SK-N-SH (cell line): ENCODE data around the gene KLF2. TPM values are rescaled to one million over a fixed set of nuclear protein-coding genes. Genes with fewer than 3 reads are reported as not detected.

ENCODE experiments used
- CTCF ChIA-PET: fragments of 300-600, 350-600 bp; formaldehyde crosslinking; extraction: SDS; loops from one replicate; lab custom pipeline; 2021; lab: Yijun Ruan, JAX
- POLR2A ChIA-PET: fragments of 350-600 bp; sonication (Branson Sonifier 250); formaldehyde crosslinking; extraction: SDS; loops from one replicate; lab custom pipeline; 2020; ENCODE audit warnings: antibody characterized with exemption, inconsistent platforms; lab: Yijun Ruan, JAX
- DNase-seq: peaks from one replicate; pipeline ENCODE4 v3.0.0; 2012
- H2AFZ ChIP-seq: fragments of 200-600 bp; sonication (generic); 2 replicates; pipeline ENCODE4 v1.8.1; 2016; ENCODE audit warnings: antibody characterized with exemption, mild to moderate bottlenecking, low read depth
- H3F3A ChIP-seq: fragments of 200-600 bp; sonication (generic); replicated peaks from 2 replicates; pipeline ENCODE3; 2016; ENCODE audit warnings: antibody characterized with exemption, mild to moderate bottlenecking; ENCODE audit not compliant: insufficient read depth
- H3K27ac ChIP-seq, 2 experiments: fragments of 200-500 bp in 1 of 2; fragments of 200-600 bp in 1 of 2; sonication (Bioruptor generic) in 1 of 2; sonication (generic), shearing (Covaris generic) in 1 of 2; 2 replicates each; pipeline versions ENCODE4 v1.5.1 to v1.6.1; 2014 to 2016; ENCODE audit warnings: low read depth in 2 of 2, inconsistent platforms in 1 of 2, low read length in 1 of 2, mild to moderate bottlenecking in 1 of 2, mixed read lengths in 1 of 2
- H3K27me3 ChIP-seq: fragments of 200-600 bp; sonication (generic), shearing (Covaris generic); 2 replicates; pipeline ENCODE4 v1.6.1; 2016; ENCODE audit warnings: mixed run types; ENCODE audit not compliant: insufficient read depth
- H3K36me3 ChIP-seq, 2 experiments: fragments of 200-500 bp in 1 of 2; fragments of 200-600 bp in 1 of 2; sonication (Bioruptor generic) in 1 of 2; sonication (generic) in 1 of 2; replicated peaks in 1 of 2; 2 replicates each; pipeline versions ENCODE3 to v1.5.1; 2014 to 2016; ENCODE audit warnings: low read length in 1 of 2, mild to moderate bottlenecking in 1 of 2; ENCODE audit not compliant: insufficient read depth in 2 of 2, control insufficient read depth in 1 of 2
- H3K4me1 ChIP-seq, 2 experiments: fragments of 200-500 bp in 1 of 2; fragments of 200-600 bp in 1 of 2; sonication (Bioruptor generic) in 1 of 2; sonication (generic), shearing (Covaris generic) in 1 of 2; 2 replicates each; pipeline versions ENCODE4 v1.5.1 to v1.6.1; 2014 to 2016; ENCODE audit warnings: low read depth in 1 of 2, low read length in 1 of 2, mixed run types in 1 of 2; ENCODE audit not compliant: insufficient read depth in 2 of 2, control insufficient read depth in 1 of 2
- H3K4me2 ChIP-seq: fragments of 200-600 bp; sonication (generic), shearing (Covaris generic); 2 replicates; pipeline ENCODE4 v1.6.1; 2017; ENCODE audit warnings: mixed run types
- H3K4me3 ChIP-seq, 2 experiments: fragments of 200-500 bp in 1 of 2; fragments of 200-600 bp in 1 of 2; sonication (Bioruptor generic) in 1 of 2; sonication (generic), shearing (Covaris generic) in 1 of 2; 2 replicates each; pipeline versions ENCODE4 v1.5.1 to v1.8.1; 2014 to 2016; ENCODE audit warnings: low read depth in 2 of 2, inconsistent platforms in 1 of 2, low read length in 1 of 2, mild to moderate bottlenecking in 1 of 2, mixed read lengths in 1 of 2, moderate library complexity in 1 of 2
- H3K79me2 ChIP-seq: fragments of 200-600 bp; sonication (generic); 2 replicates; pipeline ENCODE4 v1.8.1; 2017; ENCODE audit warnings: mild to moderate bottlenecking; ENCODE audit not compliant: insufficient read depth
- H3K9ac ChIP-seq: fragments of 200-600 bp; sonication (generic); 2 replicates; pipeline ENCODE4 v1.6.1; 2017; ENCODE audit warnings: mixed run types
- H3K9me2 ChIP-seq: fragments of 200-600 bp; sonication (generic); 2 replicates; pipeline ENCODE4 v1.6.1; 2017; ENCODE audit warnings: mixed run types
- H3K9me3 ChIP-seq: fragments of 200-600 bp; sonication (generic); 2 replicates; pipeline ENCODE4 v1.6.1; 2017; ENCODE audit warnings: mixed run types, mild to moderate bottlenecking, moderate library complexity
- H4K20me1 ChIP-seq: fragments of 200-600 bp; sonication (generic); 2 replicates; pipeline ENCODE4 v1.6.1; 2017; ENCODE audit warnings: mild to moderate bottlenecking, mixed run types; ENCODE audit not compliant: insufficient read depth
- CHD2 ChIP-seq: fragments of 150-350 bp; IDR thresholded peaks from 2 replicates; pipeline ENCODE4 v1.6.1; 2018; ENCODE audit warnings: low read length; ENCODE audit not compliant: partially characterized antibody
- ELF1 ChIP-seq: IDR thresholded peaks from 2 replicates; pipeline ENCODE4 v1.4.0; 2012
- EZH2phosphoT487 ChIP-seq: fragments of 200-600 bp; sonication (generic); IDR thresholded peaks from 2 replicates; pipeline ENCODE4 v1.6.1; 2017; ENCODE audit warnings: low read depth, mixed run types, mild to moderate bottlenecking, antibody characterized with exemption, moderate library complexity, borderline replicate concordance
- FOSL2 ChIP-seq: IDR thresholded peaks from 2 replicates; pipeline ENCODE4 v1.4.0; 2012; ENCODE audit warnings: low read depth, mild to moderate bottlenecking, moderate library complexity, borderline replicate concordance
- FOXJ3 ChIP-seq: sonication (generic); formaldehyde crosslinking; IDR thresholded peaks from 2 replicates; pipeline ENCODE4 v1.5.1; 2020; ENCODE audit warnings: mild to moderate bottlenecking, missing genetic modification reagents
- FOXM1 ChIP-seq: IDR thresholded peaks from 2 replicates; pipeline ENCODE4 v1.4.0; 2012; ENCODE audit warnings: low read depth, mild to moderate bottlenecking
- GATA2 ChIP-seq: sonication (generic); formaldehyde crosslinking; IDR thresholded peaks from 2 replicates; pipeline ENCODE4 v1.5.0; 2020; ENCODE audit warnings: mild to moderate bottlenecking, missing genetic modification reagents
- JUND ChIP-seq: IDR thresholded peaks from 2 replicates; pipeline ENCODE4 v1.4.0; 2012
- POLR2AphosphoS5 ChIP-seq: IDR thresholded peaks from 2 replicates; pipeline ENCODE4 v1.6.1; 2012; ENCODE audit warnings: low read depth, low read length
- RAD21 ChIP-seq: IDR thresholded peaks from 2 replicates; pipeline ENCODE4 v1.6.1; 2012; ENCODE audit warnings: mild to moderate bottlenecking, low read length
- SIN3A ChIP-seq: IDR thresholded peaks from 2 replicates; pipeline ENCODE4 v1.6.1; 2012; ENCODE audit warnings: low read depth, mild to moderate bottlenecking, low read length, moderate library complexity, borderline replicate concordance
- TAF1 ChIP-seq: IDR thresholded peaks from 2 replicates; pipeline ENCODE4 v1.6.1; 2012; ENCODE audit warnings: low read depth, mild to moderate bottlenecking, low read length, moderate library complexity, borderline replicate concordance
- TCF12 ChIP-seq: IDR thresholded peaks from 2 replicates; pipeline ENCODE4 v1.4.0; 2012
- TEAD4 ChIP-seq: IDR thresholded peaks from 2 replicates; pipeline ENCODE4 v1.4.0; 2012; ENCODE audit warnings: mild to moderate bottlenecking, borderline replicate concordance; ENCODE audit not compliant: insufficient read depth
- WGBS: methylation state at CpG from one replicate; pipeline ENCODE4 v1.1.6; 2017; ENCODE audit warnings: low lambda C conversion rate; 5-methylcytosine and 5-hydroxymethylcytosine counted together
- polyA plus RNA-seq, 3 experiments: library from polyadenylated mRNA; depleted of rRNA; stranded (reverse); fragments of >200 nt; gene quantifications; 2 replicates each; pipeline ENCODE4 v1.2.3, GENCODE V29; 2012
- TF ChIP-seq, protein P1 (sequence below): fragments of 150-350 bp; IDR thresholded peaks from 2 replicates; pipeline ENCODE4 v1.6.1; 2016; ENCODE audit warnings: mild to moderate bottlenecking, low read depth, low read length
- TF ChIP-seq, protein P2 (sequence below): fragments of 200-600 bp; sonication (generic); IDR thresholded peaks from 2 replicates; pipeline ENCODE4 v1.6.1; 2017; ENCODE audit warnings: antibody characterized with exemption, mild to moderate bottlenecking, moderate library complexity
- TF ChIP-seq, protein P3 (sequence below): fragments of 150-350 bp; IDR thresholded peaks from 2 replicates; pipeline ENCODE4 v1.6.1; 2017; ENCODE audit warnings: antibody characterized with exemption, low read length, low read depth, borderline replicate concordance
- TF ChIP-seq, protein P4 (sequence below): IDR thresholded peaks from 2 replicates; pipeline ENCODE4 v1.4.0; 2012; ENCODE audit warnings: low read depth
- TF ChIP-seq, protein P5 (sequence below): IDR thresholded peaks from 2 replicates; pipeline ENCODE4; 2012

Gene KLF2
- polyA plus RNA-seq, 1 of the 3 experiments (the other 2 are of a cell fraction) = 6.9 TPM

DNA sequence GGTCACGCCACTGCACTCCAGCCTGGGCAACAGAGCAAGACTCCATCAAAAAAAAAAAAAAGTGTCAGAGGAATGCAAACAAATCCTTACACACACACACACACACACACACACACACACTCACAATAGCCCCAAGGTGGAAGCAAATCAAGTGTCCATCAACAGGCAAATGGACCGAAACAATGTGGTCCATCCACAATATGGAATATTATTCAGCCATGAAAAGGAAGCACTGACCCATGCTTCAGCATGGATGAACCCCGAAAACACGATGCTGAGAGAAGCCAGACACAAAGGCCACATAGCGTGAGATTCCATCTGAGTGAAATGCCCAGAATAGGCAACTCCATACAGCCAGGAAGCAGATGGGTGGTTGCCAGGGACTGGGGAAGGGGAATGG lies 16.5 kb upstream of the KLF2 start (continued):
- TF ChIP-seq CHD2 = no peak

DNA sequence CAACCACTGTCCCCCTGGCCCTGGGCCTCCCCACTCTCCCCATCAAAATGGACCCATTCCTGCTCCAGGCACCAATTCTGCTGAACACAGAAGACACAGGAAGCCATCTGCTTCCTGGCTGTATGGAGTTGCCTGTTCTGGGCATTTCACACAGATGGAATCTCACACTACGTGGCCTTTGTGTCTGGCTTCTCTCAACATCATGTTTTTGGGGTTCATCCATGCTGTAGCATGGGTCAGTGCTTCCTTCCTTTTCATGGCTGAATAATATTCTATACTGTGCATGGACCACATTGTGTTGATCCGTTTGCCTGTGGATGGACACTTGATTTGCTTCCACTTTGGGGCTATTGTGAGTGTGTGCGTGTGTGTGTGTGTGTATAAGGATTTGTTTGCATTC lies 15.0 kb upstream of the KLF2 start:
- H3K27ac ChIP-seq = no peak overlapping the region
- H3K4me3 ChIP-seq = no peak overlapping the region
- H3K79me2 ChIP-seq = no peaks in the 10 kb centered on the region
- no peaks in the 10 kb centered on the region for H3F3A ChIP-seq
- no peaks in the 10 kb centered on the region for H3K4me1 ChIP-seq
- H3K9me2 ChIP-seq = no peaks in the 10 kb centered on the region
- TF ChIP-seq, protein P1, sequence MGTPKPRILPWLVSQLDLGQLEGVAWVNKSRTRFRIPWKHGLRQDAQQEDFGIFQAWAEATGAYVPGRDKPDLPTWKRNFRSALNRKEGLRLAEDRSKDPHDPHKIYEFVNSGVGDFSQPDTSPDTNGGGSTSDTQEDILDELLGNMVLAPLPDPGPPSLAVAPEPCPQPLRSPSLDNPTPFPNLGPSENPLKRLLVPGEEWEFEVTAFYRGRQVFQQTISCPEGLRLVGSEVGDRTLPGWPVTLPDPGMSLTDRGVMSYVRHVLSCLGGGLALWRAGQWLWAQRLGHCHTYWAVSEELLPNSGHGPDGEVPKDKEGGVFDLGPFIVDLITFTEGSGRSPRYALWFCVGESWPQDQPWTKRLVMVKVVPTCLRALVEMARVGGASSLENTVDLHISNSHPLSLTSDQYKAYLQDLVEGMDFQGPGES = no peak
- TF ChIP-seq POLR2AphosphoS5 (no peak), SIN3A (no peak), FOXJ3 (CRISPR knock-in tag) (no peak), RAD21 (no peak), JUND (no peak)
- TF ChIP-seq, protein P2, sequence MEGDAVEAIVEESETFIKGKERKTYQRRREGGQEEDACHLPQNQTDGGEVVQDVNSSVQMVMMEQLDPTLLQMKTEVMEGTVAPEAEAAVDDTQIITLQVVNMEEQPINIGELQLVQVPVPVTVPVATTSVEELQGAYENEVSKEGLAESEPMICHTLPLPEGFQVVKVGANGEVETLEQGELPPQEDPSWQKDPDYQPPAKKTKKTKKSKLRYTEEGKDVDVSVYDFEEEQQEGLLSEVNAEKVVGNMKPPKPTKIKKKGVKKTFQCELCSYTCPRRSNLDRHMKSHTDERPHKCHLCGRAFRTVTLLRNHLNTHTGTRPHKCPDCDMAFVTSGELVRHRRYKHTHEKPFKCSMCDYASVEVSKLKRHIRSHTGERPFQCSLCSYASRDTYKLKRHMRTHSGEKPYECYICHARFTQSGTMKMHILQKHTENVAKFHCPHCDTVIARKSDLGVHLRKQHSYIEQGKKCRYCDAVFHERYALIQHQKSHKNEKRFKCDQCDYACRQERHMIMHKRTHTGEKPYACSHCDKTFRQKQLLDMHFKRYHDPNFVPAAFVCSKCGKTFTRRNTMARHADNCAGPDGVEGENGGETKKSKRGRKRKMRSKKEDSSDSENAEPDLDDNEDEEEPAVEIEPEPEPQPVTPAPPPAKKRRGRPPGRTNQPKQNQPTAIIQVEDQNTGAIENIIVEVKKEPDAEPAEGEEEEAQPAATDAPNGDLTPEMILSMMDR = no peak
- peaks cover 33% of the 10 kb centered on the region; the same call in 1 of the 2 replicates for H3K27me3 ChIP-seq
- WGBS = 49% methylated on average over 3 of the region's 3 CpGs
- CTCF ChIA-PET = no interaction called here
- H2AFZ ChIP-seq = no peak overlapping the region
- no peak overlapping the region for H3K4me2 ChIP-seq
- no peaks in the 10 kb centered on the region for H3K36me3 ChIP-seq
- POLR2A ChIA-PET = no interaction called here
- no peak for DNase-seq
- H3K9ac ChIP-seq = no peak overlapping the region
- H3K9me3 ChIP-seq = no peaks in the 10 kb centered on the region
- no peaks in the 10 kb centered on the region for H4K20me1 ChIP-seq

DNA sequence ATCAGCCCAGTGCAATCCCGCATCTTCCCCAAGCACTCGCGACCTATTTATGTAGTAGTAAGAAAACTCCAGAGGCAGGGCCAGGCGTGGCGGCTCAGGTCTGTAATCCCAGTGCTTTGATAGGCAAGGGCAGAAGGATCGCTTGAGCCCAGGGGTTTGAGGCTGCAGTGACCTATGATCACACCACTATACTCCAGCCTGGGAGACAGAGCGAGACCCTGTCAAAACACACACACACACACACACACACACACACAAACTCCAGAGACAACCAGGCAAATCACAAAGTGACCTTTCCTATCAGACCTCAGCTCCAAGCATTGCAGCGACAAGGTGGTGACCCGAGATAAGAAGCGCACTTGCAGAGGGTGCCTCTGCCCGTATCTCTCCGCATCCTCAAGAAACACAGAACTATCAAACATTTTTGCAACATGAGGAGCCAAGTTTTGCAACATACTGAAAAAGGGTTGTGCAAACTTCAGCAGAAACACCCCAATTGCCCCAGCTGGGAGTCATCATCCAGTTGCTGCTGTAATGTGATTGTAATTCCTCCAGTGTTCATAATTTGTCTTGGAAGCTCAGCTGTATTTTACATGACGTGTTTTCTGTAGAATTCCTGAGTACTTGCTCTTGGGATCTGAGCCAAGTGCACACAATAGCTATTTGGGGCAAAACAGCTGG lies 8.7 kb upstream of the KLF2 start:
- CTCF ChIA-PET = interaction anchor here (1.2 kb wide), 1 partner anchor 45 kb away, joined by 3 read pairs; no protein-coding TSS in a partner anchor
- TF ChIP-seq FOXM1 (no peak), CHD2 (no peak), TEAD4 (peak; percentile 80), GATA2 (CRISPR knock-in tag) (no peak), POLR2AphosphoS5 (peak; percentile 66; the same call in 1 of the 2 replicates), FOXJ3 (CRISPR knock-in tag) (no peak), ELF1 (no peak), RAD21 (no peak), FOSL2 (peak; percentile 67), EZH2phosphoT487 (no peak), TAF1 (no peak), TCF12 (peak; percentile 90)
- TF ChIP-seq, protein P3, sequence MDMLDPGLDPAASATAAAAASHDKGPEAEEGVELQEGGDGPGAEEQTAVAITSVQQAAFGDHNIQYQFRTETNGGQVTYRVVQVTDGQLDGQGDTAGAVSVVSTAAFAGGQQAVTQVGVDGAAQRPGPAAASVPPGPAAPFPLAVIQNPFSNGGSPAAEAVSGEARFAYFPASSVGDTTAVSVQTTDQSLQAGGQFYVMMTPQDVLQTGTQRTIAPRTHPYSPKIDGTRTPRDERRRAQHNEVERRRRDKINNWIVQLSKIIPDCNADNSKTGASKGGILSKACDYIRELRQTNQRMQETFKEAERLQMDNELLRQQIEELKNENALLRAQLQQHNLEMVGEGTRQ = no peak
- TF ChIP-seq, protein P4, sequence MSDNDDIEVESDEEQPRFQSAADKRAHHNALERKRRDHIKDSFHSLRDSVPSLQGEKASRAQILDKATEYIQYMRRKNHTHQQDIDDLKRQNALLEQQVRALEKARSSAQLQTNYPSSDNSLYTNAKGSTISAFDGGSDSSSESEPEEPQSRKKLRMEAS = 0 out of 2 replicates have a peak, but pooled peaks have one; percentile 49
- TF ChIP-seq, protein P5, sequence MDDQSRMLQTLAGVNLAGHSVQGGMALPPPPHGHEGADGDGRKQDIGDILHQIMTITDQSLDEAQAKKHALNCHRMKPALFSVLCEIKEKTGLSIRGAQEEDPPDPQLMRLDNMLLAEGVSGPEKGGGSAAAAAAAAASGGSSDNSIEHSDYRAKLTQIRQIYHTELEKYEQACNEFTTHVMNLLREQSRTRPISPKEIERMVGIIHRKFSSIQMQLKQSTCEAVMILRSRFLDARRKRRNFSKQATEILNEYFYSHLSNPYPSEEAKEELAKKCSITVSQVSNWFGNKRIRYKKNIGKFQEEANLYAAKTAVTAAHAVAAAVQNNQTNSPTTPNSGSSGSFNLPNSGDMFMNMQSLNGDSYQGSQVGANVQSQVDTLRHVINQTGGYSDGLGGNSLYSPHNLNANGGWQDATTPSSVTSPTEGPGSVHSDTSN = peak; percentile 83

More for the DNA sequence above, 8.7 kb upstream of the KLF2 start:
- H3K9ac ChIP-seq = no peak overlapping the region
- H4K20me1 ChIP-seq = peaks cover 3% of the 10 kb centered on the region
- no peak overlapping the region for H3K4me3 ChIP-seq
- no peaks in the 10 kb centered on the region for H3K36me3 ChIP-seq
- H3K79me2 ChIP-seq = no peaks in the 10 kb centered on the region
- H3K4me1 ChIP-seq = 0 out of 4 replicates have a peak, but pooled peaks cover 0 to 9% of the 10 kb centered on the region in 2 experiments
- H3K9me2 ChIP-seq = no peaks in the 10 kb centered on the region
- H3K27ac ChIP-seq = peak overlapping the region in 1 of 2 experiments; percentile 19; a peak in 1 of 4 replicates
- POLR2A ChIA-PET = interaction anchor here (0.6 kb wide), 1 partner anchor 16 kb away, joined by 4 read pairs; no protein-coding TSS in a partner anchor
- no peak for DNase-seq
- peak overlapping the region; percentile 51 for H3K4me2 ChIP-seq
- H3F3A ChIP-seq = peaks cover 23% of the 10 kb centered on the region
- no peak overlapping the region for H2AFZ ChIP-seq
- peaks cover 30% of the 10 kb centered on the region; the same call in 1 of the 2 replicates for H3K27me3 ChIP-seq
- 27% methylated on average over 13 of the region's 13 CpGs for WGBS
- no peaks in the 10 kb centered on the region for H3K9me3 ChIP-seq
